Cardiac muscle cell (in vitro differentiated cells and primary cell): ENCODE results near the gene MAJIN. TPM values are rescaled to one million over a fixed set of nuclear protein-coding genes. Genes with fewer than 3 reads are reported as not detected.

Experiments used
- DNase-seq, 2 donors: peaks; one replicate each; pipeline versions ENCODE4 v3.0.0 to v3.0.0-alpha.2; 2010 to 2017; ENCODE audit warnings: low read depth in 1 of 2, low spot score in 1 of 2
- H3K27ac ChIP-seq: fragments of 200-600 bp; sonication (generic); 2 replicates; pipeline ENCODE4 v1.5.1; 2016
- H3K27me3 ChIP-seq: fragments of 200-600 bp; sonication (generic); 2 replicates; pipeline ENCODE4 v1.6.0; 2016; ENCODE audit warnings: control low read depth
- H3K36me3 ChIP-seq: fragments of 200-600 bp; sonication (generic); 2 replicates; pipeline ENCODE4 v1.5.1; 2016; ENCODE audit warnings: control low read depth
- H3K4me1 ChIP-seq: fragments of 200-600 bp; sonication (generic); 2 replicates; pipeline ENCODE4 v1.8.1; 2017; ENCODE audit warnings: low read depth, mild to moderate bottlenecking, mixed run types
- H3K4me3 ChIP-seq: fragments of 200-600 bp; sonication (generic); 2 replicates; pipeline ENCODE4 v1.5.1; 2016; ENCODE audit warnings: mild to moderate bottlenecking
- H3K9me3 ChIP-seq: fragments of 200-600 bp; sonication (generic); 2 replicates; pipeline ENCODE4 v1.5.1; 2017; ENCODE audit warnings: low read depth, mild to moderate bottlenecking, control low read depth
- CTCF ChIP-seq: IDR thresholded peaks from 2 replicates; pipeline ENCODE4 v1.5.1; 2012; ENCODE audit warnings: low read depth, mild to moderate bottlenecking, low read length
- polyA plus RNA-seq: library from polyadenylated mRNA; unstranded; fragments of >200 nt; fragmentation: Nextera tagmentation; extraction: Ambion mirVana; gene quantifications from 2 replicates; pipeline ENCODE4 v1.2.1, GENCODE V29; 2016
- total RNA-seq: library from RNA; depleted of rRNA; stranded (reverse); fragments of >200 nt; gene quantifications from 2 replicates; pipeline ENCODE4 v1.2.3, GENCODE V29; 2016

Gene MAJIN
- total and polyA plus RNA-seq, 2 experiments from 2014 or later: 0.06 TPM; not detected in 1

- no peak overlapping the region for H3K4me3 ChIP-seq
- no peak for DNase-seq
- no peaks in the 10 kb centered on the region for H3K4me1 ChIP-seq
- no peaks in the 10 kb centered on the region for H3K36me3 ChIP-seq
- no peak for TF ChIP-seq CTCF
- no peaks in the 10 kb centered on the region for H3K9me3 ChIP-seq
- no peak overlapping the region for H3K27ac ChIP-seq
- no peaks in the 10 kb centered on the region for H3K27me3 ChIP-seq
Observed at GRCh38 chr11:64998141-64998540, 26.2 kb upstream of the MAJIN start.

GRCh38 chr11:64996710-64997380, 24.9 kb upstream of the MAJIN start, which contains the start of gene BATF2:
Gene BATF2 (minus strand): TSS chr11:64996971. CDS start chr11:64996914, 57 bp downstream.
- H3K4me3 ChIP-seq: no peak within 1 kb of the TSS
- H3K36me3 ChIP-seq: no peaks in the 10 kb centered on the region
- H3K27me3 ChIP-seq: no peaks in the 10 kb centered on the region
- DNase-seq: peak; percentile 76 to 83
- H3K9me3 ChIP-seq: no peaks in the 10 kb centered on the region
- no peaks in the 10 kb centered on the region for H3K4me1 ChIP-seq
- TF ChIP-seq CTCF: peak; percentile 35
- no peak within 1 kb of the TSS for H3K27ac ChIP-seq

- Histone ChIP-seq H3K27me3 (no peaks in the 10 kb centered on the region), H3K9me3 (no peaks in the 10 kb centered on the region), H3K36me3 (no peaks in the 10 kb centered on the region), H3K4me3 (no peak overlapping the region), H3K4me1 (no peaks in the 10 kb centered on the region), H3K27ac (no peak overlapping the region)
- TF ChIP-seq CTCF: no peak
- no peak for DNase-seq
Observed at GRCh38 chr11:64996327-64996709, 24.4 kb upstream of the MAJIN start.

- Histone ChIP-seq H3K27ac (no peak overlapping the region), H3K4me1 (peaks cover 6% of the 10 kb centered on the region), H3K4me3 (no peak overlapping the region), H3K9me3 (no peaks in the 10 kb centered on the region), H3K36me3 (no peaks in the 10 kb centered on the region), H3K27me3 (no peaks in the 10 kb centered on the region)
- no peak for DNase-seq
- no peak for TF ChIP-seq CTCF
Observed at GRCh38 chr11:64994318-64994717, 22.4 kb upstream of the MAJIN start.

GRCh38 chr11:64990222-64990923, 18.5 kb upstream of the MAJIN start:
- DNase-seq: peak in 1 of 2 donors; percentile 72
- Histone ChIP-seq H3K27ac (no peak overlapping the region), H3K27me3 (no peaks in the 10 kb centered on the region), H3K9me3 (no peaks in the 10 kb centered on the region), H3K4me3 (no peak overlapping the region), H3K36me3 (no peaks in the 10 kb centered on the region), H3K4me1 (peaks cover 6% of the 10 kb centered on the region)
- TF ChIP-seq CTCF: no peak
